H1 (cell line): ENCODE data around the gene CDK7. TPM values are rescaled to one million over a fixed set of nuclear protein-coding genes. Genes with fewer than 3 reads are reported as not detected.

Source experiments
- CTCF ChIA-PET: fragments of 300-600 bp; sonication (Branson Sonifier 250); formaldehyde crosslinking; loops from one replicate; lab custom pipeline; 2021; ENCODE audit not compliant: partially characterized antibody; lab: Charles Lee
- POLR2A ChIA-PET: fragments of 300-600 bp; sonication (Branson Sonifier 250); formaldehyde crosslinking; loops from one replicate; lab custom pipeline; 2021; ENCODE audit warnings: inconsistent platforms; ENCODE audit not compliant: partially characterized antibody; lab: Charles Lee
- DNase-seq, 2 experiments: peaks; one replicate each; pipeline versions ENCODE4 v3.0.0 to v3.0.0-alpha.2; 2010 to 2022; ENCODE audit warnings: low spot score in 2 of 2, low read depth in 1 of 2, mixed read lengths in 1 of 2
- FAIRE-seq: peaks from 2 replicates; lab custom pipeline; 2011; peaks lifted over from hg19 to GRCh38; lab: Jason Lieb, UNC
- H2AFZ ChIP-seq: 2 replicates; pipeline ENCODE4 v1.8.1; 2012; ENCODE audit warnings: low read length, inconsistent platforms
- H2AK5ac ChIP-seq: 2 replicates; pipeline ENCODE4 v1.6.1; 2013; ENCODE audit warnings: low read depth, low read length
- H2BK120ac ChIP-seq: replicated peaks from 2 replicates; pipeline ENCODE3; 2013; ENCODE audit warnings: low read depth, low read length, inconsistent platforms
- H2BK12ac ChIP-seq: 2 replicates; pipeline ENCODE4 v1.6.1; 2013; ENCODE audit warnings: low read depth, low read length
- H2BK15ac ChIP-seq: 2 replicates; pipeline ENCODE4 v1.6.1; 2013; ENCODE audit warnings: low read length
- H2BK20ac ChIP-seq: 2 replicates; pipeline ENCODE4 v1.6.1; 2013; ENCODE audit warnings: low read length
- H2BK5ac ChIP-seq: 2 replicates; pipeline ENCODE4 v1.6.1; 2013; ENCODE audit warnings: low read depth, low read length
- H3K14ac ChIP-seq: 2 replicates; pipeline ENCODE4 v1.6.1; 2013; ENCODE audit warnings: inconsistent platforms; ENCODE audit not compliant: insufficient read length
- H3K18ac ChIP-seq: 2 replicates; pipeline ENCODE4 v1.6.1; 2013; ENCODE audit warnings: low read length; ENCODE audit errors: extremely low read depth
- H3K23ac ChIP-seq: 2 replicates; pipeline ENCODE4 v1.6.1; 2013; ENCODE audit warnings: inconsistent platforms; ENCODE audit not compliant: insufficient read length
- H3K23me2 ChIP-seq: 2 replicates; pipeline ENCODE4 v1.6.1; 2013; ENCODE audit warnings: low read depth, low read length
- H3K27ac ChIP-seq: 2 replicates; pipeline ENCODE4 v1.6.1; 2011; ENCODE audit warnings: low read depth, low read length, inconsistent platforms
- H3K27me3 ChIP-seq, 4 experiments: replicated peaks in 1 of 4; 1 replicate in 1 of 4; 2 replicates in 3 of 4; pipeline versions ENCODE4 v1.6.1 to v1.8.1; 2011 to 2013; ENCODE audit warnings: low read length in 3 of 4, mild to moderate bottlenecking in 3 of 4, inconsistent platforms in 2 of 4, mixed read lengths in 2 of 4, moderate library complexity in 1 of 4; ENCODE audit not compliant: control insufficient read depth in 3 of 4, insufficient read depth in 3 of 4; ENCODE audit errors: extremely low read depth in 1 of 4
- H3K36me3 ChIP-seq, 4 experiments: 2 replicates each; pipeline versions ENCODE4 v1.6.1 to v1.8.1; 2011 to 2013; ENCODE audit warnings: mild to moderate bottlenecking in 4 of 4, low read length in 3 of 4, moderate library complexity in 2 of 4, control low read depth in 1 of 4, inconsistent platforms in 1 of 4; ENCODE audit not compliant: insufficient read depth in 4 of 4, control insufficient read depth in 2 of 4
- H3K4ac ChIP-seq: replicated peaks from 2 replicates; pipeline ENCODE3; 2013; ENCODE audit warnings: low read length, low read depth, mixed read lengths, inconsistent platforms; ENCODE audit not compliant: insufficient read length
- H3K4me1 ChIP-seq, 4 experiments: replicated peaks in 1 of 4; 1 replicate in 1 of 4; 2 replicates in 3 of 4; pipeline versions ENCODE4 v1.6.1 to v1.8.1; 2011 to 2013; ENCODE audit warnings: low read length in 3 of 4, inconsistent platforms in 2 of 4, mixed read lengths in 1 of 4; ENCODE audit not compliant: insufficient read depth in 4 of 4, control insufficient read depth in 3 of 4
- H3K4me2 ChIP-seq, 2 experiments: 2 replicates each; pipeline versions ENCODE4 v1.6.1 to v1.8.1; 2011 to 2013; ENCODE audit warnings: low read depth in 2 of 2, low read length in 2 of 2, control low read depth in 1 of 2, inconsistent platforms in 1 of 2, mild to moderate bottlenecking in 1 of 2; ENCODE audit not compliant: insufficient read depth in 1 of 2
- H3K4me3 ChIP-seq, 4 experiments: fragments of 200-600, 300-600 bp in 1 of 4; sonication (generic), shearing (Covaris generic), sonication (Bioruptor Twin) in 1 of 4; 2 replicates each; pipeline versions ENCODE4 v1.5.1 to v1.8.1; 2011 to 2016; ENCODE audit warnings: low read length in 4 of 4, low read depth in 3 of 4, control low read depth in 2 of 4, inconsistent platforms in 2 of 4, mild to moderate bottlenecking in 2 of 4, mixed read lengths in 1 of 4, moderate library complexity in 1 of 4; ENCODE audit not compliant: insufficient read depth in 2 of 4; ENCODE audit errors: extremely low read depth in 1 of 4
- H3K56ac ChIP-seq: replicated peaks from 2 replicates; pipeline ENCODE3; 2013; ENCODE audit warnings: low read depth, mild to moderate bottlenecking, mixed read lengths, low read length, inconsistent platforms; ENCODE audit not compliant: insufficient read length
- H3K79me1 ChIP-seq: 2 replicates; pipeline ENCODE4 v1.6.1; 2013; ENCODE audit warnings: low read depth, low read length, control low read depth
- H3K79me2 ChIP-seq, 2 experiments: 2 replicates each; pipeline versions ENCODE4 v1.6.1 to v1.8.1; 2012 to 2013; ENCODE audit warnings: low read length in 2 of 2, mild to moderate bottlenecking in 2 of 2, inconsistent platforms in 1 of 2; ENCODE audit not compliant: insufficient read depth in 2 of 2, control insufficient read depth in 1 of 2
- H3K9ac ChIP-seq, 4 experiments: replicated peaks in 1 of 4; 1 replicate in 1 of 4; 2 replicates in 3 of 4; pipeline versions ENCODE4 v1.6.1 to v1.8.1; 2011 to 2013; ENCODE audit warnings: low read depth in 3 of 4, low read length in 3 of 4, control low read depth in 2 of 4, mild to moderate bottlenecking in 2 of 4, moderate library complexity in 2 of 4, inconsistent platforms in 1 of 4; ENCODE audit errors: extremely low read depth in 1 of 4
- H3K9me3 ChIP-seq, 2 experiments: 2 replicates each; pipeline versions ENCODE4 v1.6.1 to v1.8.1; 2012 to 2013; ENCODE audit warnings: mild to moderate bottlenecking in 2 of 2, moderate library complexity in 2 of 2, control low read depth in 1 of 2, inconsistent platforms in 1 of 2, low read depth in 1 of 2, low read length in 1 of 2, mixed read lengths in 1 of 2; ENCODE audit not compliant: insufficient read depth in 2 of 2
- H4K20me1 ChIP-seq, 2 experiments: replicated peaks in 1 of 2; 2 replicates each; pipeline versions ENCODE3 to v1.8.1; 2011 to 2013; ENCODE audit warnings: inconsistent platforms in 2 of 2, low read length in 2 of 2, mild to moderate bottlenecking in 1 of 2; ENCODE audit not compliant: insufficient read depth in 2 of 2, control insufficient read depth in 1 of 2
- H4K5ac ChIP-seq: 2 replicates; pipeline ENCODE4 v1.6.1; 2013; ENCODE audit warnings: low read length, low read depth, mixed read lengths, inconsistent platforms; ENCODE audit not compliant: insufficient read length
- H4K8ac ChIP-seq: 2 replicates; pipeline ENCODE4 v1.8.0; 2013; ENCODE audit warnings: mild to moderate bottlenecking, moderate library complexity, low read length, inconsistent platforms; ENCODE audit not compliant: insufficient read depth; ENCODE audit errors: extremely low read depth
- H4K91ac ChIP-seq: replicated peaks from 2 replicates; pipeline ENCODE3; 2013; ENCODE audit warnings: low read length, mixed read lengths, inconsistent platforms; ENCODE audit not compliant: insufficient read length
- CBX5 ChIP-seq: fragments of 300-800, 300-1000 bp; sonication (generic); IDR thresholded peaks from 2 replicates; pipeline ENCODE4 v1.7.1; 2016; ENCODE audit warnings: antibody characterized with exemption, low read length, low read depth
- PHF8 ChIP-seq: fragments of 200-600 bp; sonication (generic); conservative IDR thresholded peaks from 2 replicates; pipeline ENCODE4 v1.7.1; 2012; ENCODE audit warnings: low read depth, mild to moderate bottlenecking, inconsistent platforms, low read length, moderate library complexity
- WGBS, 2 experiments: shearing (Covaris generic) in 1 of 2; methylation state at CpG; one replicate each; pipeline versions ENCODE4 v1.1.6 to v1.1.7; 2013 to 2015; ENCODE audit warnings: low lambda C conversion rate in 2 of 2, mixed read lengths in 2 of 2, inconsistent platforms in 1 of 2, low coverage in 1 of 2, missing lambda C conversion rate in 1 of 2; ENCODE audit not compliant: insufficient replicate concordance in 2 of 2, insufficient coverage in 1 of 2, insufficient read length in 1 of 2; ENCODE audit errors: extremely low coverage in 1 of 2, missing lambda C conversion rate in 1 of 2; 5-methylcytosine and 5-hydroxymethylcytosine counted together
- polyA plus RNA-seq, 7 experiments: library from polyadenylated mRNA; depleted of rRNA in 3 of 7; stranded (reverse) in 5 of 7; unstranded in 2 of 7; fragments of >200 nt in 5 of 7; fragments of 200-250 nt in 2 of 7; gene quantifications; 1 replicate in 5 of 7; 2 replicates in 1 of 7; 4 replicates in 1 of 7; pipeline versions ENCODE4 v1.2.1 to v1.2.3, GENCODE V29; 2011 to 2013; ENCODE audit warnings: missing spikeins in 2 of 7, mixed read lengths in 2 of 7
- total RNA-seq: library from RNA; stranded (reverse); fragmentation: NEBNext Ultra II Directional; extraction: Animal tissue kit (Norgen Biotek cat#: 25700); gene quantifications from 2 replicates; pipeline ENCODE4 v1.2.1, GENCODE V29; 2021

CDK7 gene
- total and polyA plus RNA-seq, 2 of the 8 experiments (the other 6 are each of a cell fraction or from before 2014, with no cell fraction given) = 39.9 to 63.4 TPM

- ChIA-PET CTCF (no interaction called here), POLR2A (interaction anchor here (1.0 kb wide), 1 partner anchor 13 kb away, joined by 3 read pairs; no protein-coding TSS in a partner anchor)
- WGBS, 2 experiments = 94% methylated on average over 8 of the region's 8 CpGs; no CpG with 5 or more reads in 1 of the 2 experiments
- H2AFZ ChIP-seq = no peak overlapping the region
- H2BK15ac ChIP-seq = no peak overlapping the region
- no peak overlapping the region for H3K14ac ChIP-seq
- no peak overlapping the region for H4K5ac ChIP-seq
- H2BK120ac ChIP-seq = no peak overlapping the region
- H2AK5ac ChIP-seq = no peak overlapping the region
- H3K4me1 ChIP-seq = no peaks in the 10 kb centered on the region
- FAIRE-seq = no peak
- TF ChIP-seq CBX5 = no peak
- no peak for TF ChIP-seq PHF8
- H3K23me2 ChIP-seq = no peaks in the 10 kb centered on the region
- H4K91ac ChIP-seq = no peak overlapping the region
- H3K9ac ChIP-seq = no peak overlapping the region
- DNase-seq = no peak
- H4K8ac ChIP-seq = no peak overlapping the region
- H2BK5ac ChIP-seq = no peak overlapping the region
- H3K36me3 ChIP-seq = peaks cover 0 to 17% (median 5%) of the 10 kb centered on the region in 4 experiments; a peak in 5 of 8 replicates
- H2BK20ac ChIP-seq = no peak overlapping the region
- no peaks in the 10 kb centered on the region; the same call in 1 of the 2 replicates for H3K79me1 ChIP-seq
- H3K79me2 ChIP-seq = peaks cover 0 to 13% of the 10 kb centered on the region in 2 experiments; a peak in 2 of 4 replicates
- peaks cover 0 to 1% of the 10 kb centered on the region in 2 experiments for H4K20me1 ChIP-seq
- no peak overlapping the region for H3K23ac ChIP-seq
- H3K4ac ChIP-seq = no peak overlapping the region
- no peak overlapping the region for H3K4me3 ChIP-seq
- H3K18ac ChIP-seq = no peak overlapping the region
- H3K4me2 ChIP-seq = no peak overlapping the region
- no peak overlapping the region for H3K27ac ChIP-seq
- no peak overlapping the region for H3K56ac ChIP-seq
- H3K27me3 ChIP-seq = no peaks in the 10 kb centered on the region
- peaks cover 0 to 6% of the 10 kb centered on the region in 2 experiments; a peak in 2 of 4 replicates for H3K9me3 ChIP-seq
- no peak overlapping the region for H2BK12ac ChIP-seq
These were observed 10.2 kb upstream of the CDK7 start for GRCh38 chr5:69224520-69224919.
